Suprapubic skin (tissue), 4 donors: ENCODE results near the gene NUP43. TPM values are rescaled to one million over a fixed set of nuclear protein-coding genes. Genes with fewer than 3 reads are reported as not detected.
"Not testable (repeated sequence)": the region's sequence is repeated elsewhere in the genome, so short reads cannot be mapped to it uniquely, and the experiment has no call there.

Experiments used
- DNase-seq, 2 donors: peaks; one replicate each; pipeline ENCODE4 v3.0.0-alpha.2; 2019; ENCODE audit warnings: low spot score in 2 of 2
- H3K27ac ChIP-seq: fragments of 200-600 bp; sonication (generic); one replicate; pipeline ENCODE4 v1.5.1; 2019
- H3K27me3 ChIP-seq: fragments of 200-600 bp; sonication (generic); one replicate; pipeline ENCODE4 v1.5.1; 2019
- H3K36me3 ChIP-seq: fragments of 200-600 bp; sonication (generic); one replicate; pipeline ENCODE4 v1.5.1; 2019
- H3K4me1 ChIP-seq: fragments of 200-600 bp; sonication (generic); one replicate; pipeline ENCODE4 v1.5.1; 2019
- H3K4me3 ChIP-seq: fragments of 200-600 bp; sonication (generic); one replicate; pipeline ENCODE4 v1.5.1; 2019; ENCODE audit warnings: mild to moderate bottlenecking
- H3K9me3 ChIP-seq: fragments of 200-600 bp; sonication (generic); one replicate; pipeline ENCODE4 v1.5.1; 2019
- CTCF ChIP-seq, 2 donors: fragments of 200-600 bp in 1 of 2; fragments of 450-650 bp in 1 of 2; sonication (generic) in 1 of 2; IDR thresholded peaks; one replicate each; pipeline ENCODE4 v1.5.1; 2016 to 2019; ENCODE audit warnings: antibody characterized with exemption in 2 of 2, mild to moderate bottlenecking in 1 of 2, moderate library complexity in 1 of 2
- EP300 ChIP-seq: sonication (generic); formaldehyde crosslinking; IDR thresholded peaks from one replicate; pipeline ENCODE4 v1.6.1; 2017; ENCODE audit warnings: antibody characterized with exemption
- POLR2A ChIP-seq, 2 donors: fragments of 450-650 bp; IDR thresholded peaks; one replicate each; pipeline ENCODE4 v1.6.1; 2017; ENCODE audit warnings: antibody characterized with exemption in 2 of 2, mild to moderate bottlenecking in 2 of 2, moderate library complexity in 2 of 2
- POLR2AphosphoS5 ChIP-seq, 3 donors: sonication (generic); formaldehyde crosslinking; IDR thresholded peaks; one replicate each; pipeline ENCODE4 v1.6.1; 2017; ENCODE audit warnings: antibody characterized with exemption in 3 of 3
- WGBS: methylation state at CpG from one replicate; pipeline ENCODE4 v1.1.5; 2018; 5-methylcytosine and 5-hydroxymethylcytosine counted together
- total RNA-seq, 4 donors: library from RNA; depleted of rRNA; stranded (reverse); fragments of >200 nt; gene quantifications; one replicate each; pipeline ENCODE4 v1.1.0, GENCODE V29; 2016

NUP43 gene
- total RNA-seq, 4 donors from 2014 or later: 21.0 to 31.3 (median 22.3) TPM

- Histone ChIP-seq H3K36me3 (peaks cover 38% of the 10 kb centered on the region), H3K27ac (no peak overlapping the region), H3K4me1 (no peaks in the 10 kb centered on the region), H3K4me3 (no peak overlapping the region), H3K27me3 (no peaks in the 10 kb centered on the region), H3K9me3 (no peaks in the 10 kb centered on the region)
- 100% methylated on average over 2 of the region's 2 CpGs for WGBS
- TF ChIP-seq POLR2AphosphoS5 (IDR thresholded peaks at IDR 0.05): no peak
- no peak for TF ChIP-seq CTCF (IDR thresholded peaks at IDR 0.05)
- TF ChIP-seq POLR2A (IDR thresholded peaks at IDR 0.05): no peak
- TF ChIP-seq EP300: no peak
- no peak for DNase-seq
Measured at GRCh38 chr6:149691201-149691600, 55.1 kb downstream of the NUP43 start.

- Histone ChIP-seq H3K27me3 (no peaks in the 10 kb centered on the region), H3K4me1 (no peaks in the 10 kb centered on the region), H3K4me3 (no peak overlapping the region), H3K36me3 (peaks cover 30% of the 10 kb centered on the region), H3K9me3 (no peaks in the 10 kb centered on the region), H3K27ac (no peak overlapping the region)
- WGBS: 88% methylated on average over 7 of the region's 7 CpGs
- no peak for DNase-seq
- TF ChIP-seq CTCF (IDR thresholded peaks at IDR 0.05) (no peak), EP300 (no peak), POLR2A (IDR thresholded peaks at IDR 0.05) (no peak), POLR2AphosphoS5 (IDR thresholded peaks at IDR 0.05) (no peak)
Measured at GRCh38 chr6:149686230-149686629, 60.1 kb downstream of the NUP43 start.

GRCh38 chr6:149683256-149683859 is 63.0 kb downstream of the NUP43 start:
- TF ChIP-seq CTCF (IDR thresholded peaks at IDR 0.05) (no peak), POLR2A (IDR thresholded peaks at IDR 0.05) (no peak)
- Histone ChIP-seq H3K4me3 (no peak overlapping the region), H3K4me1 (no peaks in the 10 kb centered on the region), H3K27me3 (no peaks in the 10 kb centered on the region), H3K27ac (no peak overlapping the region), H3K36me3 (peaks cover 29% of the 10 kb centered on the region), H3K9me3 (no peaks in the 10 kb centered on the region)
- no peak for DNase-seq
- 88% methylated on average over 4 of the region's 4 CpGs for WGBS

- not testable (repeated sequence) for H3K27me3 ChIP-seq, H3K27ac ChIP-seq, H3K4me1 ChIP-seq, H3K4me3 ChIP-seq, DNase-seq, H3K9me3 ChIP-seq
- H3K36me3 ChIP-seq: peaks cover 29% of the 10 kb centered on the region
- 96% methylated on average over 14 of the region's 14 CpGs for WGBS
Measured at GRCh38 chr6:149681845-149682244, 64.5 kb downstream of the NUP43 start.

- Histone ChIP-seq H3K36me3 (peaks cover 34% of the 10 kb centered on the region), H3K4me3 (no peak overlapping the region)
- no peak for DNase-seq
Measured at GRCh38 chr6:149681209-149681608, 65.1 kb downstream of the NUP43 start.

More at GRCh38 chr6:149681209-149681608, 65.1 kb downstream of the NUP43 start:
- no peaks in the 10 kb centered on the region for H3K4me1 ChIP-seq
- H3K27ac ChIP-seq: no peak overlapping the region
- no peaks in the 10 kb centered on the region for H3K27me3 ChIP-seq
- no peaks in the 10 kb centered on the region for H3K9me3 ChIP-seq
- TF ChIP-seq POLR2A (IDR thresholded peaks at IDR 0.05) (no peak), POLR2AphosphoS5 (IDR thresholded peaks at IDR 0.05) (no peak), EP300 (no peak), CTCF (IDR thresholded peaks at IDR 0.05) (no peak)
